ENCODE data around the gene DGLUCY.

- TF ChIP-seq TSHZ2 (CRISPR knock-in tag; IDR thresholded peaks at IDR 0.05) (no peak), ZNF8 (CRISPR knock-in tag; IDR thresholded peaks at IDR 0.05) (no peak), CREB5 (CRISPR knock-in tag; IDR thresholded peaks at IDR 0.05; ENCODE audit: low read depth) (no peak), RARB (CRISPR knock-in tag; IDR thresholded peaks at IDR 0.05) (no peak), ZNF70 (CRISPR knock-in tag; IDR thresholded peaks at IDR 0.05) (no peak), BACH2 (CRISPR knock-in tag; IDR thresholded peaks at IDR 0.05; ENCODE audit: borderline replicate concordance) (no peak), ARNTL (CRISPR knock-in tag; IDR thresholded peaks at IDR 0.05; ENCODE audit: borderline replicate concordance, low read depth) (no peak), SNAI2 (CRISPR knock-in tag; IDR thresholded peaks at IDR 0.05) (no peak), PATZ1 (CRISPR knock-in tag; IDR thresholded peaks at IDR 0.05; ENCODE audit: borderline replicate concordance) (no peak)
Measured at GRCh38 chr14:91238085-91238484, 124.2 kb downstream of the DGLUCY start.

Measured in SK-N-SH treated with all-trans-retinoic acid at 6 μM for 48 hours (cell line).